Tibial nerve (tissue), 4 donors: ENCODE measurements around the gene KIF1A. TPM values are rescaled to one million over a fixed set of nuclear protein-coding genes. Genes with fewer than 3 reads are reported as not detected.
A peak's percentile ranks its signal among the peaks of the same experiment; 100 is the strongest.

Experiments used
- DNase-seq, 2 donors: peaks; one replicate each; pipeline ENCODE4 v3.0.0-alpha.2; 2019; ENCODE audit warnings: low spot score in 2 of 2
- H3K27ac ChIP-seq, 4 donors: fragments of 200-600 bp; sonication (generic) in 3 of 4; one replicate each; pipeline ENCODE4 v1.5.1; 2017 to 2019; ENCODE audit warnings: mild to moderate bottlenecking in 1 of 4
- H3K27me3 ChIP-seq, 2 donors: fragments of 200-600 bp; sonication (generic) in 1 of 2; one replicate each; pipeline versions ENCODE4 v1.5.1 to v1.6.0; 2017 to 2019
- H3K36me3 ChIP-seq, 3 donors: fragments of 200-600 bp; sonication (generic); one replicate each; pipeline ENCODE4 v1.5.1; 2018 to 2019
- H3K4me1 ChIP-seq, 4 donors: fragments of 200-600 bp; sonication (generic) in 3 of 4; one replicate each; pipeline ENCODE4 v1.5.1; 2017 to 2019
- H3K4me3 ChIP-seq, 4 donors: fragments of 200-600 bp; sonication (generic) in 3 of 4; one replicate each; pipeline ENCODE4 v1.5.1; 2017 to 2019; ENCODE audit warnings: mild to moderate bottlenecking in 1 of 4, moderate library complexity in 1 of 4
- H3K9me3 ChIP-seq, 4 donors: fragments of 200-600 bp; sonication (generic) in 3 of 4; one replicate each; pipeline ENCODE4 v1.5.1; 2017 to 2019
- CTCF ChIP-seq, 5 experiments: fragments of 200-600 bp in 3 of 5; fragments of 450-650 bp in 2 of 5; sonication (generic) in 3 of 5; IDR thresholded peaks; one replicate each; pipeline ENCODE4 v1.5.1; 2016 to 2019; ENCODE audit warnings: antibody characterized with exemption in 5 of 5, mild to moderate bottlenecking in 3 of 5, moderate library complexity in 2 of 5
- EP300 ChIP-seq, 2 donors: sonication (generic); formaldehyde crosslinking; IDR thresholded peaks; one replicate each; pipeline ENCODE4 v1.6.1; 2017; ENCODE audit warnings: antibody characterized with exemption in 2 of 2, mild to moderate bottlenecking in 1 of 2
- POLR2A ChIP-seq, 2 donors: fragments of 450-650 bp; IDR thresholded peaks; one replicate each; pipeline ENCODE4 v1.6.1; 2017; ENCODE audit warnings: antibody characterized with exemption in 2 of 2, mild to moderate bottlenecking in 2 of 2, moderate library complexity in 2 of 2
- WGBS, 2 donors: methylation state at CpG; one replicate each; pipeline ENCODE4 v1.1.5; 2018; 5-methylcytosine and 5-hydroxymethylcytosine counted together
- total RNA-seq, 4 donors: library from RNA; depleted of rRNA; stranded (reverse); fragments of >200 nt; gene quantifications; one replicate each; pipeline ENCODE4 v1.1.0, GENCODE V29; 2016

Gene KIF1A
- total RNA-seq, 4 donors from 2014 or later = 31.9 to 82.2 (median 45.3) TPM

- Histone ChIP-seq H3K36me3 (peaks cover 0 to 6% (median 0%) of the 10 kb centered on the region in 3 donors), H3K27me3 (peaks cover 0 to 49% of the 10 kb centered on the region in 2 donors), H3K4me3 (peak overlapping the region in 1 of 4 donors; percentile 62), H3K4me1 (peaks cover 0 to 30% (median 8%) of the 10 kb centered on the region in 4 donors), H3K27ac (peak overlapping the region in 2 of 4 donors; percentile 60 to 91), H3K9me3 (peaks cover 0 to 13% (median 2%) of the 10 kb centered on the region in 4 donors)
- no peak for DNase-seq
- 81 to 89% methylated on average over 9 to 10 of the region's 19 CpGs for WGBS, 2 donors
- TF ChIP-seq EP300 (IDR thresholded peaks at IDR 0.05) (no peak), POLR2A (IDR thresholded peaks at IDR 0.05) (no peak), CTCF (IDR thresholded peaks at IDR 0.05) (no peak)
These were observed 2.3 kb downstream of the KIF1A start for GRCh38 chr2:240817496-240818292.

- WGBS, 2 donors = 80 to 90% methylated on average over 8 to 10 of the region's 12 CpGs
- no peak for DNase-seq
These were observed 3.2 kb downstream of the KIF1A start for GRCh38 chr2:240816584-240817495.

DNA sequence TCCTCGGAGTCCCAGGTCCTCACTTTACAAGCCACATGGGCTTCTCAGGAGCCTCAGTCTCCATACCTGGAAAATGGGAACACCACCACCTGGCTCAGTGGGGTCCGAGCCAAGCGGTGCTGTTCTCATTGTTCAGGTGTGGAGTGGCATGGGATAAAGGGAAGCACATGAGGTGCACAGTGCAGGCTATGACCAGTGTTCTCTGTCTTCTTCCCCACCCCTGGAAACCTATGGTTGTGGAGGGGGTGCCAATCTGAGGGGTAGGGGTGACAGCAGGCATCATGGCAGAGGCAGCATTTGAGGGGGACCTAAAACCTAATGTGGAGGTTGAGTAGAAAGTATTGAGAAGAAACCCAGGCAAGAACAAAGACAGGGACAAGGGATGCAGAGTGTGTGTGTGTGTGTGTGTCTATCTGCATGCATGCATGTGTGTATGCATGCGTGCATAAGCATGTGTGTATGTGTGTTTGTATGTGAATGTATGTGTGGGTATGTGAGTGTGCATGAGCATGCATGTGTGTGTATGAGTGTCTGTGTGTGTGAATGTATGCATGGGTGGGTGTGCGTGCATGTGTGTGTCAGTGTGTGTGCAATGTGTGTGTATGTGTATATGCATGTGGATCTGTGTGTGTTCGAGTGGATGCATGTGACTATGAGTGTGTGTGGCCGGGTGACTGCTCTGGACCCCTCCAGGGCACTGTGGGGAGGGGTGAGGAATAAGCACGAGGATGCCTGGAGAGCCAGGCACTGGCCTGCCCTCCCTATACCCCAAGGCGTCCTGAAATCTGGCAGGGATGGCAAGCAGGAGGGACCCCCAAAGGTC lies 4.0 kb downstream of the KIF1A start:
- H3K9me3 ChIP-seq = peaks cover 0 to 17% (median 2%) of the 10 kb centered on the region in 4 donors

More at GRCh38 chr2:240816584-240817495, 3.2 kb downstream of the KIF1A start:
- peaks cover 0 to 30% (median 8%) of the 10 kb centered on the region in 4 donors for H3K4me1 ChIP-seq
- H3K4me3 ChIP-seq = no peak overlapping the region
- peak overlapping the region in 1 of 4 donors; percentile 91 for H3K27ac ChIP-seq
- peaks cover 0 to 41% of the 10 kb centered on the region in 2 donors for H3K27me3 ChIP-seq
- H3K36me3 ChIP-seq = peaks cover 0 to 6% (median 0%) of the 10 kb centered on the region in 3 donors
- peaks cover 0 to 17% (median 2%) of the 10 kb centered on the region in 4 donors for H3K9me3 ChIP-seq
- no peak for TF ChIP-seq EP300 (IDR thresholded peaks at IDR 0.05)
- TF ChIP-seq POLR2A (IDR thresholded peaks at IDR 0.05) = no peak
- no peak for TF ChIP-seq CTCF (IDR thresholded peaks at IDR 0.05)

More for the DNA sequence above, 4.0 kb downstream of the KIF1A start:
- no peak for DNase-seq
- Histone ChIP-seq H3K27ac (no peak overlapping the region), H3K4me3 (no peak overlapping the region), H3K36me3 (peaks cover 0 to 6% (median 0%) of the 10 kb centered on the region in 3 donors), H3K27me3 (peaks cover 0 to 32% of the 10 kb centered on the region in 2 donors), H3K4me1 (peaks cover 0 to 27% (median 7%) of the 10 kb centered on the region in 4 donors)
- no peak for TF ChIP-seq CTCF (IDR thresholded peaks at IDR 0.05)
- TF ChIP-seq EP300 (IDR thresholded peaks at IDR 0.05) = no peak
- WGBS, 2 donors = 72 to 73% methylated on average over 8 to 9 of the region's 9 CpGs
